Stimulated activated CD4-positive, alpha-beta T cell treated with anti-CD3 and anti-CD28 coated beads, Interleukin-2, amount 100 ng/mL, for 4 hours (primary cell): ENCODE results near the gene PGAM4.
"Not testable (repeated sequence)": the region's sequence is repeated elsewhere in the genome, so short reads cannot be mapped to it uniquely, and the experiment has no call there.

Source experiments
- DNase-seq: peaks from one replicate; pipeline ENCODE4 v3.0.0-alpha.2; 2020; ENCODE audit warnings: low read depth

The PGAM4 gene

DNA sequence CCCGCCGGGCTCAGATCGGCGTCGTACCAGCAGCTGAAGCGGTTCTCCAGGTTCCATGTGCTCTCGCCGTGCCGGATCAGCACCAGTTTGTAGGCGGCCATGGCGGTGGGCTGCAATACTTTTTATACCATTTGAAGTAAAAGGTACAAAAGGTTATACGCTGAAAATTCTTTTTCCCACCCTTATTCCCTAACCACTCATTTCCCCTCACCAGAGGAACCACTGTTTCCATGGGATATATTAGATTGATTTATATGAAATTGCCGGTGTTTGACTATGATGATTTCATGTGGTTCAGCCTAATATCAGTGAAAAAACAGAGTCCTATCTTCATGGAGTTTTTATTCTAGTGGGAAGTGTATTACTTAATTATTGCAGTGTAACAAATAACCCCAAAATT, at the start of gene PGAM4:
PGAM4 (minus strand) TSS at position 101 of the 400 bp plus-strand sequence; CDS start at position 101, 0 bp downstream.
- no peak for DNase-seq

DNA sequence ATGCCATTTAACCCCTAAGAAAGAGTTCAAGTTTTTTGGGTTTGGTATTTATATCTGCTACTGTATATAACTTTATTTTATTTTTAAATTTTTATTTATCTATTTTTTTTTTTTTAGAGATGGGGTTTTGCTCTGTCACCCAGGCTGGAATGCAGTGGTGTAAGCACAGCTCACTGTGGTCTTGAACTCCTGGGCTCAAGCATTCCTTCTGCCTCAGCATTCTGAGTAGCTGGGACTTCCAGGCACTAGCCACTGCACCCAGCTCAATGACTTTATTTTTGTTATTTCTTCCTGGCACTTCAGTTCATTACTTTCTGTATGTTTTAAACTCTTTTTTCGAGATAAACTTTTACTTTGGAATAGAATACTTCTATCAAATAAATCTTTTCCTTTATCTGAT, 42.4 kb upstream of the PGAM4 start:
- DNase-seq: no peak

DNA sequence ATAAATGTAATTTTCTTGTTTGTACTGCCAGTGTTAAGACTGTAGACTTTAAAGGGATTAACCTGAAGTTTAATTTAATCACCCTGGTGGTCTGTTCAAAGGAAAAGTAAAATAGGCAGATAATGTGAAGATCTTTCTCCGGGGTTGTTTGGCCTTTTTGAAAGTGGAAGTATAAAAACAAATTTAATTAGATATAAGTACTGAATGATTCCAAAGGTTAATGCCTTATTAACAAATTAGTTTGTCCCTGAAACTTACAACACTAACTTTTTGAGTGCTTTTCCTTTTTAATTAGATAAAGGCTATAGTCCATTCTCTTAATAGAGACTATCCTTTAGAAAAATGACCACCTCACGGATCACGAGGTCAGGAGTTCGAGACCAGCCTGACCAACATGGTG, 10.4 kb upstream of the PGAM4 start:
- no peak for DNase-seq

DNA sequence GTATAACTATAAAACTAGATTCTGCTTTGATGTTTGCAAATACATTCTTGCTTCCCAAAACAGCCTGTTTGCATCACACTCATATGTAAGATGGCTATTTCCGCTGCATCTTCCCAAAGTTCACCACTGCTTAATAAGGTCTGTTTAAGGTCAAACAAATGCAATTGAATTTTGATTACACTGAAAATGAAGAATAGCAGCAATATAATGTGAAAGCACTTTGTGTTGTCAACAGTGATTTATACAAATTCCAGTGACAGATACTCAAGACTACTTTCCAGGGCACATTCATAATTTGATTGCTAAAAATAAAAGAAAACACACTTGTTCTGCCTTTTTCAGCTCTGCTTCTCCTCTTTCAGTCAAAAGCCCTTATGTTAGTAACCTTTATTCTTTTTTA, 8.1 kb upstream of the PGAM4 start:
- no peak for DNase-seq

DNA sequence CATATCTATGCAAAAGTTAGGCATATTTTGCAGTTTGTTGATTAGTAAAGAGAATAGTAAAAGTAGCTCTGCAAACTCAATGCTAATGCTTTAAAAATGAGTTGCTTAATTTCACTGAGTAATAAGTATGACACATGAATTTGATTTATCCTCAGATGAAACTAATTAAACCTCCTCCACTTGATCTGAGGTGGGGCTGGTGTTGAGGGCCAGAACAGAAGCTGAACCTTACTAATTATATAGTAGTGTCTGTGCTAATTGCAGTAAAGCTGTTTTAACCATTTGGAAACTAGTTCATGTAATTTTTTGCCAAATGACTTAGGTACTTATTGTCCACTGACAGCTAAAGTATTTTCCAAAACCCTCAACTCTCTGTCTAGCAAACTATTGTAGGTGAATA, 7.7 kb upstream of the PGAM4 start:
- no peak for DNase-seq

DNA sequence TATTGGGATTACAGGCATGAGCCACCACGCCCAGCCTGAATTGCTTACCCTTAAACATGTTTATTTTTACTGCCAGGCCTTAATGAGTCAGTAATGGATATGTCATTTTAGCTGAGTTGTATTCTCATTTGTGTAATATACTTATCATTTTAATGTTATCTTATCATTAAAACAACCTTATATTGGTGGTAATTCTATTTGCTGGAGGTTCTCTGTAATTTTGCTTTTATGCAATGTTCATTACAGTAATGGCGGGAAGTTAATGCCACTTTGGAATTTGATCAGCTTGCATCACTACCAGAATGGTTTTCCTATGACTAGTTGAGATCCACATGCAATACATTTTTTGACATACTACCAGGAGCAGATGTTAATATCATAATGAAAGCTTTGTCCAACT, 6.3 kb upstream of the PGAM4 start:
- no peak for DNase-seq

DNA sequence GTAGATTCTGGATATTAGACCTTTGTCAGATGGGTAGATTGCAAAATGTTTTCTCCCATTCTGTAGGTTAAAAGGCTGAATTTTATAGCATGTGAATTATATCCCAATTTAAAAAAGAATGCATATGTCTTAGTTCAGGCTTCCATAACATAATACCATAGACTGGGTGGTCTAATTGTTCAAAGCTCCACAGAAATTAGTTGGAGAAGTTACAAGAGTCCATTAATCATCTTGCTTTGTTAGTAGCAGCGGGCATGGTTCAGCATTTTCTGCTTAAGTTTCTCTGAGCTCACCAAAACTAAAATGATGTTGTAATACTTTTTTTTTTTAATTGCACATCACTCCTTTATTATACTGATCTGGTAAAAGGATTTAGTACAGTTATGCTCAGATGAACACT, 1.8 kb downstream of the PGAM4 start:
- no peak for DNase-seq

DNA sequence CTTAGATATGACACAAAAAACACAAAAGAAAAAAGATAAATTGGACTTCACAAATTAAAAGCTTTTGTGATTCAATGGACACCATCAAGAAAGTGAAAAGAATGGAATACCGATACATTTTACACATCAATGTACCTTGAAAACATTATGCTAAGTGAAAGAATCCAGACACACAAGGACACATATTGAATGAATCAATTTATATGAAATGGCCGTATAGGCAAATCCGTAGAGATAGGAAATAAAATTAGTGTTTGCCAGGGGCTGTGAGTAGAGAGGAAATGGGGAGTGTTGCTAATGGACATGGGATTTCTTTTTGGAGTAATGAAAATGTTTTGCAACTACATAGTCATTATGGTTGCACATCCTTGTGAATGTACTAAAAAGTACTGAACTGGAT, 3.1 kb downstream of the PGAM4 start:
- no peak for DNase-seq

DNA sequence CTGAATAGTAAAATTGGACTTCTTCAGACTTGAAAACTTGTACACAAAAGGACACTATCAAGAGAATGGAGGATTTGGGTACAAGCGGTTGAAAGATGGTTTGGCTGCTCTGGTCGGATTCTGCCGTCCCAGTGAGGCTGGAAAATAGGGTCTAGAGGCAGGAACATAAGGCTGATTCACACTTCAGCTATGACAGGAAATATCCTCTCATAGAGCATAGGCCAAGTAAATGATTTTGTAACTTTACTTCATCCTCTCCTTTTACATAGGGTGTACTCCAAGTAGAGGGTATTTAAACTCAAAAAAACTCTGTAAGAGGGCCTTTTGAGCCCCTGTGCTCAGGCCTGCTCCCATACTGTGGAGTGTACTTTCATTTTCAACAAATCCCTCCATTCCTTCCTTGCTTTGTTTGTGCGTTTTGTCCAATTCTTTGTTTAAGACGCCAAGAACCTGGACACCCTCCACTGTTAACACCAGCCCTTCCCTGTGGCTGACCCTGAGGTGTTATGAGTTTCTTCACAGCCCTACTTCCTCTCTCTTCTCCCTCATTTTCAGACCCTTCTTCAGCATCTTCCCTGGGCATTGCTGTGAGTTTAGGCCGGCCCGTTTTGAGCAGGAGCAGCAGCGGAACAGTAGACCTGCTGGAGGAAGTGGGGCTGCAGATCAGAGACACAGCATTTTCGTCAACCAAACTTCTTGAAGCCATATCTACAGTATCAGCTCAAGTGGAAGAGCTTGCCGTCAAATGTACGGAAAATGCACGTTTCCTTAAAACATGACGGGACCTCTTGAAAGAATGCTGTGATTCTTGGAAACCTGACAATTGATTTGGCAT, 7.2 kb downstream of the PGAM4 start:
- DNase-seq: no peak

DNA sequence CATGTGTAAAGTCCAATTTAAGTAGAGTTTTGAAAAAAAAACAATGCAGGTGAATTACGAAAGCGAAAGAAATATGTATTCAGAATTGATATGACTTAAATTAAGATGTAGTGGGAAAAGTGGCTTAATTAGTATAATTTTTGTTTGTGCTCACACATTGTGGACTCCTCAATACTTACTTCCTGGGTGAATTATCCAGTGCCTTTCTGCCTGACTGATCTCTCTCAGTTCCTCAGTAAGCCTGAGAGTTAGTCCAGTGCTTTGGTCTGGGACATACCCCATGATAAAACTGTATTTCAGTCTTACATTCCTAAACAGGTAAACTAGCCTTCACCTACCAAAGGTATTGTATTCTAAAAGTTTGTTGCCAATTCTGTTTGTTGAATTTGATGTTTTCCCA, 8.4 kb downstream of the PGAM4 start:
- DNase-seq: no peak

DNA sequence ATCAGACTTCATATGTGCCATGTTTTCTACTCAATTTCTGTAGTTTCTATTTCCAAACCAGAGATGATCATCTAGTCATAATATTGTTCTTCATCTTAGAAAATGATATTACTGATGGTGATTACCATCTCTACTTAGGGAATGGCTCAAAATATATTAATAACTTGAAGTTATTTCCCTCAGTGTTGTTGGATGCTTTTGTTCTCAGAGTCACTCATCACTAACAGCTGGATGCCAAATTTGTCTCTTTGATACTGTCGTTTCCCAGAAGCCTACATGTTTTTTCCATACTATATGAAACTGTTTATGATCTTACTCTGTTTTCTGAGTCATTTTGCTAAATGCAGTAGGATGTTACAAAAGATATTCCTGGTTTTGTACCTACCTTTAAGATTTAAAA, 8.9 kb downstream of the PGAM4 start:
- no peak for DNase-seq

DNA sequence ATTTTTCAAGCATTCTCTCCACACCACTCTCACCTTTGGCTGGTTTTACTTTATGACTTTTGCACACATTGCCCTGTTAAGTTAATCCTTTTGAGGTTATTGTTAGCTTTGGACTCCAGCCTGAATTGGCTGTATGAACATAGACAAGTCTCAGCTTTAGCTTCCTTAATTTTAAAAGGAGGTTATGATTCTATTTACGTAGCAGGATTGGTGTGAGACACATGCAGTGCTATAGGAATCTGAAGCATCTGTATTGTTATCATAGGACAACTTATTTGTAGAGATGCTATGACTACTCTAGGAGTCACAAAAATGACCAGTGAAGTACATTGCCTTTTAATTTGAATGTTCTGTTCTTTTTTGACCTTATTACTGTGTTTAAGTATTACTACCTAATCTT, 15.7 kb downstream of the PGAM4 start:
- no peak for DNase-seq

DNA sequence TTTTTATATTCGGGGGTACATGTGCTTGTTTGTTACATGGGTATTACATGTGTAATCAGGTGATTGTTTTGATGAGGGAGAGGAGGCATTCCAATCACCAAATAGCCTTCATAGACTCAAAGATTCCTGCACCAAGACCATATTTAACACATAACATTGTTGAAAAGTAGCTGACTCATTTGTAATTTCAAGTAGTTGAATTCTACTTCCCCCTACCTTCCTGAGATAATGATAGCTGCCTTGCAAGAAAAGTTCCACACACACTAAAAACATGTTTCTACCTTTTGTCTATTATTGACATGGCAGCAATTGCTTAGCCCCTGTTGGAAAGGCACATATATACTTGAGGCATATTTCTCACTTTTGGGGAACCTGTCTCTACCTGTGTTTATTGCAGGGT, 16.1 kb downstream of the PGAM4 start:
- DNase-seq: no peak

DNA sequence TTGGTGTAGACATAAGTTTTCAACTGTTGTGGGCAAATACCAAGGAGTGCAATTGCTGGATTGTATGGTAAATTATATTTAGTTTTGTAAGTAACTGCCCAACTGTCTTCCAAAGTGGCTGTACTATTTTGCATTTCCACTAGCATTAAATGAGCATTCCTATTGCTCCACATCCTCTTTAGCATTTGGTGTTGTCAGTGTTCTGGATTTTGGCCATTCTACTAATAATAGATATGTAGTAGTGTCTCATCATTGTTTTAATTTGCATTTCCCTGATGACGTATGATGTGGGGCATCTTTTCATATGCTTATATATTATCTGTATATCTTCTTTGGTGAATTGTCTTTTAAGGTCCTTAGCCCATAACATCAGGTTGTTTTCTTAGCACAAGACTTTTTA, 17.3 kb downstream of the PGAM4 start:
- DNase-seq: no peak

DNA sequence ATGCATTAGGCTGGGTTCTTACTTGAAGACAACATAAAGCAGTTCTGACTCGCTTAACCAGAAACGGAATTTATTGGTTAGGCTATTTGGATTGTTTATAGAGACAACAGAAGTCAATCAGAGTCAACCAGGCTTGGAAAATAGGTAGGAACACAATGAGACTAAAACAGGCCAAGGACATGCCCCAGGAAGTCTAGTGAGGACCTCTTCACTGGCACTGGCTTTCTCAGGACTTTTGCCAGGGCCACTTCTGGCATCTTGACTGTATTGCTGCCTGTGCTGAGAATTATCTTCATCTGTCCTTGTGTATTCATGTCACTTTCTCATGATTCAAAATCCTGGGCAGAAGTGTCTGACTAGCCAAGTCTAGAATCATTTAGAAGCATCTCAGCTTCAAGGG, 19.6 kb downstream of the PGAM4 start:
- no peak for DNase-seq

DNA sequence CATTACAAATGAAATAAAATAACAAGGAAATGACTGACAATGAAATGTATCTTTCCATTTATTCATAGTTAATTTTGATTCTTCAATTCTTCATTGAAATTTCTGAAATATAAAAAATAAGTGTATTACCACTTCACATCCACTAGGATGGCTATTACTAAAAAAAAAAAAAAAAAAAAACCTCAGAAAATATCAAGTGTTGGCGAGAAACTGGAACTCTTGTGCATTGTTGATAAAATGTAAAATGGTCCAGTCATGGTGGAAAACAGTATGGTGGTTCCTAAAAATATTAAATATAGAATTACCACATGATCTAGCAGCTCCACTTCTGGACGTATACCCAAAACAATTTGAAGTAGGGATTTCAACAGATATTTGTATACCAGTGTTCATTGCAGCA, 22.9 kb downstream of the PGAM4 start:
- no peak for DNase-seq

DNA sequence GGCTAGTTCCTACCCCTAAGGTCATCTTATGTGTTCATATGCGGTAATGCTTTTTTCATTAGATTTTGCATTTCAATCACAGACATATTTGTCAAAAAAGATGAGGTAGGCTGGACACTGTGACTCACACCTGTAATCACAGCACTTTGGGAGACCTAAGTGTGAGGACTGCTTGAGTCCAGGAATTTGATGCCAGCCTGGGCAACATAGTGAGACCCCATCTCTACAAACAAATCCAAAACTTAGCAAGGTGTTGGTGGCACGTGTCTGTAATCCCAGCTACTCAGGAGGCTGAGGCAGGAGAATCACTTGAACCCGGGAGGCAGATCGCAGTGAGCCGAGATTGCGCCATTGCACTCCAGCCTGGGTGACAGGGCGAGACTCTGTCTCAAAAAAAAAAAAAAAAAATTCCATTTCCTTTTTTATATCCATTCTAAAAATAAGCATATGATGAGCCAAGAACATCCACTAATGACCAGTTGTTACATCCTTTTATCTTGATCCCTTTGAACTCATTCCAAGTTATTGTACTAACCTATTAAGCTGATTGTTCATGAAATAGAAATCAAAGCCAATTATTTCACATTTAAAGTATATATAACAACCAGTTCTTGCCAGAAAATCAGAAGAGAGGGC, 23.4 kb downstream of the PGAM4 start:
- no peak for DNase-seq

DNA sequence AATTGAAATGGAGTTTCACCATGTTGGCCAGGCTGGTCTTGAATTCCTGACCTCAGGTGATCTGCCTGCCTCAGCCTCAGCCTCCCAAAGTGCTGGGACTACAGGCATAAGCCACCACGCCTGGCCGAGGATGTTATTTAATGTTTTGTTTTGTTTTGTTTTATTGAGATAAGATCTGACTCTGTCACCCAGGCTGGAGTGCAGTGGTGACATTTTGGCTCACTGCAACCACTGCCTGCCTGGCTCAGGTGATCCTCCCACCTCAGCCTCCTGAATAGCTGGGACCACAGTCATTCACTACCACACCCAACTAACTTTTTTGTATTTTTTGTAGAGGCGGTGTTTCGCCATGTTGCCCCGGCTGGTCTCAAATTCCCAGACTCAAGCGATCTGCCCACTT, 24.4 kb downstream of the PGAM4 start:
- DNase-seq: not testable (repeated sequence)

DNA sequence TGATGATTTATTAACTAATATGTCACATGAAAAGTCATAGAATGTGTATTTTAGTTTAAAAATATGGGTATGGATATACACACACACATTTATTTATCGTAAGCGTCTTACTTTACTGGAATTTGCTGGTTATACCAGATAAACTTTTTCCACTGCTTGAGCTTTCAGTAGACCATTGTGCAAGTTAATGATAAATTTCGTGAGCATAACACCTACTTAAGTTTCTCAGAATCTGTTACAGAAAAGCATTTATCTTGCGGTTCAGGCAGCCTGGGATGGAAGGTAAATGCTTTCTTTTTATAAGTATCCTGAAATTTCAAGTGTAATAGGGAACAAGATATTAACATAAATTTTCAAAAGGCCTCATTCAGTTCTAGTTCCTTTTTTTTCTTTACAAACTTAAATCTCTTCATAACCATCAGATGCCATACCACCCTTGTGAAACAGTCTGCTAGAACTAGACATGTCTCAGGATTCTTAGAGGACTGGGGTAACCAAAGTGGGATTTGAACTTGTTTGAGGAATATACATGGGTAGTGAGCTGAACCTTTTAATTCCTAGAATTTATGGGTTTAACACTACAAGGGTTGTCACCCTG, 31.3 kb downstream of the PGAM4 start:
- DNase-seq: no peak

DNA sequence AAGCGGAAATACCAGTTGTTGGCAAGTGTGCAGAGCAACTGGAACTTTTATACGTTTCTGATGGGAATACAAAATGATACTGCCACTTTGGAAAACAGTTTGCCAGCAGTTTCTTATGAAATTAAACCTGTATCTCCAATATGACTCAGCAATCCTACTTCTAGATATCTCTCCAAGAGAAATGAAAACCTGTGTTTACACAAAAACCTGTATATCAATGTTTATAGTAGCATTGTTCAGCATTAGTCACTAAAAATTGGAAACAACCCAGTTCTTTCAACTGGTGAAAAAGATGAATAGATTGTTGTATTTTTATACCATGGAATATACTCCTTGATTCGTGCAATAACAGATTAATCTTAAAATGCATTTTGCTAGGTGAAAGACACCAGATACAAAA, 32.1 kb downstream of the PGAM4 start:
- DNase-seq: no peak

DNA sequence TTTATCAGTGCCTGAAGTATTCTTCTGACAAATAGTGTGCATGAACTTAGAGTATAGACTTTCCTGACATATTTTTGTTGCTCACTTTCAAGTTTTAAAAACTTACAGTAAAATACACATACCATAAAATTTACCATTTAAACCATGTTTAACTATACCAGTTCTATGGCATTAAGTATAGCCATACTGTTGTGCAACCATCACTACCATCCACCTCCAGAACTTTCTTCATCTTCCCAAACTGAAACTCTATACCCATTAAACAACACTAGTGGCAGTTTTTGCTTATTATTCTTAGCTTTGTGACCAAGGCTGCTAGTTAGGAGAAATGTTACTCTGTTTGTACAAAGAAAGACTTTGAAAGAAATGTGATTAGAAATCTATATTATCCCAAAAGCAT, 33.1 kb downstream of the PGAM4 start:
- no peak for DNase-seq

DNA sequence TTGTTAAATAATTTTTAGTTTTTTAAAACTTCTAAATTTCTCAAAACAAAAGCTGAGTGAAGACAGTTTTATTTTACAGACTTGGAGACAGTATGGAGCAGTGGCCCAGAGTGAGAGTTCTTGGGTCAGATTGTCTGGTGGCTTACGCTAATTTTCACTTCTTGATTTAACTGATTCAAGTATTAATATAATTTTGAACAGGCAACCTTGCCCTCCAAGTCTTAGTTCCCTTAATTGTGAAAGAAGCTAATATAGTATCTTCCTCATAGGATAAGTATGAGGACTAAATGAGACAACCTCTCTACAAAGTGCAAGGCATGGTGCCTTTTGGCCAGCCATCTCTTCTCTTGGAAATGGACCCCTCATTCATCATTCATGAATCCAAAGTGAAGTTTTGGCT, 33.6 kb downstream of the PGAM4 start:
- no peak for DNase-seq

DNA sequence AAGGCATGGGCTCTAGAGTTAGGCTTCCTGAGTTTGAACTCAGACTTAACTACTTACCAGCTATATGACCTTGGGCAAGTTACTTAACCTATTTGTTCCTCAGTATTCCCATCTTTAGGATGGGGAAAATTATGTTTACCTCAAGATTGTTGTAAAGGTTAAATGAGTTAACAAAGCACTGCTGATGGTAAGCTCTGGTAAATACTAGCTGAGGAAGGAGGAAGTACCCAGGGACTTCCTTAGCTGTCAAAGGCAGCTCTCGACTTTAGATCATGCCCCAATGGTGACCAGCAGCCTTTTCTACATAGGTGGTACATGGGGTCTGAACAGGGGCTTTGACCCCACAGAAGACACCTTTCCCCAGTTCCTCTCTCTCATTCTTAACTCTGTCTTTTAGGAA, 38.9 kb downstream of the PGAM4 start:
- DNase-seq: no peak

DNA sequence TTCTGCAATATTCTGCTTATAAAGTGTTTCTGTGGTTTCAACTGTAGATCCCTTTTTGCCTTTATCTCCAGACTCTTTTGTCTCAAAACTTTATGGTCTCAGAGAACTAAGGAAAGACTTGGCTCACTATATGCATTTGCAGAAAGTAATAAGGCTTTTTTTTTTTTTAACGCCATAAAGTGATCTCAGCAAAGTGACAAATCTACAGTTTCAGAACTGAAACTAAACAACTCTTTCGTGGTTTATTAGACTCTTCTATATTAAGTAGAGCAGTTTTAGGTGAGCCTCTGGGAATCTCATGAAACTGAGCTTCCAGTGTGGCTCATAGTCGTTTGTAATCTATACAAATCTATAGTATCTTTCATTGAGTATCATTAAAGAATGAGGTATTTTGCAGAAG, 43.7 kb downstream of the PGAM4 start:
- no peak for DNase-seq
